Measurements from ENCODE around the gene DDX19B. TPM values are rescaled to one million over a fixed set of nuclear protein-coding genes. Genes with fewer than 3 reads are reported as not detected.
"Not testable (repeated sequence)": the region's sequence is repeated elsewhere in the genome, so short reads cannot be mapped to it uniquely, and the experiment has no call there.

The DDX19B gene
- total RNA-seq, 1 donor from 2014 or later, result 29.4 TPM

- intact Hi-C loops (cut with micrococcal nuclease), result no loop called here
- Mint-ChIP-seq H3K9me3 (no peaks in the 10 kb centered on the region), H3K36me3 (ENCODE audit: low read depth) (peaks cover 6% of the 10 kb centered on the region), H3K27me3 (no peaks in the 10 kb centered on the region), H3K27ac (no peak overlapping the region), H3K4me3 (no peak overlapping the region), H3K4me1 (peaks cover 19% of the 10 kb centered on the region)
- DNase-seq, result no peak
Measured at GRCh38 chr16:70295634-70296033, 3.4 kb upstream of the DDX19B start.

GRCh38 chr16:70301121-70301520, 2.1 kb downstream of the DDX19B start:
- intact Hi-C loops (cut with micrococcal nuclease), result no loop called here
- Mint-ChIP-seq H3K9me3 (no peaks in the 10 kb centered on the region), H3K4me1 (peaks cover 23% of the 10 kb centered on the region), H3K27ac (no peak overlapping the region), H3K36me3 (ENCODE audit: low read depth) (peaks cover 34% of the 10 kb centered on the region), H3K4me3 (peak overlapping the region; percentile 15), H3K27me3 (no peaks in the 10 kb centered on the region)
- DNase-seq, result no peak

DNA sequence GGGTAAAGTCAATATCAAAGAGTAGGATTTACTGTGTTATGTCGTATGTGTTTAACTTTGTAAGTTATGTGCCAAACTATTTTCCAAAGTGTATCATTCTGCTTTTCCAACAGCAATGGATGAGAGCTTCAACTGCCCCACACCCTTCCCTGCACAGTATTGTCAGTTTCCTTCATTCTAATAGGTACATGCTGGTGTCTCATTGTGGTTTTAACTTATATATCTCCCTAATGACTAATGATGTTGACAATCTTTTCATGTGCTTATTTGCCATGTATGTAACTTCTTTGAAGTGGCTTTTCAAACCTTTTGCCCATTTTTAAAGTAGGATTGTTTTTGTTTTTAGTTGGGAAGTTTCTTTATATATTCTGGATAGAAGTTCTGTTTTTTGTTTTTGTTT, 3.8 kb downstream of the DDX19B start:
- H3K9me3 Mint-ChIP-seq, result no peaks in the 10 kb centered on the region
- H3K36me3 Mint-ChIP-seq (ENCODE audit: low read depth), result peaks cover 34% of the 10 kb centered on the region
- peaks cover 25% of the 10 kb centered on the region for H3K4me1 Mint-ChIP-seq
- no peak for DNase-seq
- H3K27ac Mint-ChIP-seq, result no peak overlapping the region
- H3K4me3 Mint-ChIP-seq, result no peak overlapping the region
- intact Hi-C loops (cut with micrococcal nuclease), result no loop called here
- no peaks in the 10 kb centered on the region for H3K27me3 Mint-ChIP-seq

- Mint-ChIP-seq H3K4me1 (peaks cover 12% of the 10 kb centered on the region), H3K36me3 (ENCODE audit: low read depth) (peaks cover 34% of the 10 kb centered on the region), H3K27ac (peak overlapping the region; percentile 5), H3K9me3 (no peaks in the 10 kb centered on the region), H3K27me3 (no peaks in the 10 kb centered on the region), H3K4me3 (no peak overlapping the region)
- no peak for DNase-seq
- intact Hi-C loops (cut with micrococcal nuclease), result no loop called here
Measured at GRCh38 chr16:70304892-70305448, 6.0 kb downstream of the DDX19B start.

- peaks cover 11% of the 10 kb centered on the region for H3K4me1 Mint-ChIP-seq
- intact Hi-C loops (cut with micrococcal nuclease), result no loop called here
- DNase-seq, result no peak
- H3K4me3 Mint-ChIP-seq, result no peak overlapping the region
- H3K27me3 Mint-ChIP-seq, result no peaks in the 10 kb centered on the region
- no peak overlapping the region for H3K27ac Mint-ChIP-seq
- H3K36me3 Mint-ChIP-seq (ENCODE audit: low read depth), result peaks cover 20% of the 10 kb centered on the region
- no peaks in the 10 kb centered on the region for H3K9me3 Mint-ChIP-seq
Measured at GRCh38 chr16:70306880-70307279, 7.9 kb downstream of the DDX19B start.

- H3K27ac Mint-ChIP-seq; intact Hi-C loops (cut with micrococcal nuclease): not testable (repeated sequence)
Measured at GRCh38 chr16:70307726-70308125, 8.7 kb downstream of the DDX19B start.

DNA sequence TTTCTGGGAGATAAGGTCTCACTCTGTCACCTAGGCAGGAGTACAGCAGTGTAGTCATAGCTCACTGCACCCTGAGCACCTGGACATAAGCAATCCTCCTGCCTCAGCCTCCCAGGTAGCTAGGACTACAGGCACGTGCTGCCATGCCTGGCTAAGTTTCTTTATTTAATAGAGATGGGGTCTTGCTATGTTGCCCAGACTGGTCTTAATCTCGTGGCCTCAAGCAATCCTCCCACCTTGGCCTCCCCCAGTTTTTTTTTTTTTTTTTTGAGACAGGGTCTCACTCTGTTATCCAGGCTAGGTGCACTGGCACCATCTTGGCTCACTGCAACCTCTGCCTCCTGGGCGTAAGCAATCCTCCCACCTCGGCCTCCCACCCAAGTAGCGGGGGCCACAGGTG, 21.1 kb downstream of the DDX19B start:
- intact Hi-C loops (cut with micrococcal nuclease), result no loop called here
- peaks cover 21% of the 10 kb centered on the region for H3K36me3 Mint-ChIP-seq (ENCODE audit: low read depth)
- H3K4me3 Mint-ChIP-seq, result no peak overlapping the region
- H3K27ac Mint-ChIP-seq, result no peak overlapping the region
- DNase-seq, result no peak
- H3K4me1 Mint-ChIP-seq, result peaks cover 2% of the 10 kb centered on the region
- H3K27me3 Mint-ChIP-seq, result no peaks in the 10 kb centered on the region
- H3K9me3 Mint-ChIP-seq, result no peaks in the 10 kb centered on the region

More at GRCh38 chr16:70307726-70308125, 8.7 kb downstream of the DDX19B start:
- H3K27me3 Mint-ChIP-seq, H3K9me3 Mint-ChIP-seq, H3K4me1 Mint-ChIP-seq, DNase-seq, H3K4me3 Mint-ChIP-seq: not testable (repeated sequence)
- peaks cover 15% of the 10 kb centered on the region for H3K36me3 Mint-ChIP-seq (ENCODE audit: low read depth)

DNA sequence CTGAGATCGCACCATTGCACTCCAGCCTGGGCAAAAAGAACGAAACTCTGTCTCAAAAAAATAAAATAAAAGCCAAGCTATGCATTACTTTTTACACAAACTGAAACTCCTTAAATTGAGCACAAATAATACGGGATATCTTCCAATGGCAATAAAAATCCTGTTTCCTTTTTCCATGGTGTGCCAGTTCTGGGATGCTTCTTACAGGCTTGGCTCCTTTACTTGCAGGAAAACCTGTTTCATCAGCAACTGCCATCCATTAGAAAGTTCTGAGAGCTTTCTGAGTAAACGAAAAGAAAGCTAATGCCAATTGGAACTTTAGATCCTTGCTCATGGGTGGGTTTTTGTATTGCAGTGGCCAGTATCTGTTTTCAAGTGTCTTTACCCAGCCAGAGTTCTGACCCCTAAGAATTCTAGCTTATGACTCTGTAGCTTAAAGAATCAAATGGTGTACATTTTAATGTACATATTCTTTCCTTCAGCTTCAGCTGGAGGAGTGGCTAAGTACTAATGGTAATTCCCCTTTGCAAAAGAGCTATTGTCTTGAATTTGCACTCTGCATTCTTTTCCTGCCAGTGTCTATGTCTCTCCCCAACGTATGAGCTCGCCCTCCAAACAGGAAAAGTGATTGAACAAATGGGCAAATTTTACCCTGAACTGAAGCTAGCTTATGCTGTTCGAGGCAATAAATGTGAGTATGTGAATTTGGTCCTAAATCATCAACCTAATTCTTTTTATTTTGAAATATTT, 26.2 kb downstream of the DDX19B start:
- no peak for DNase-seq
- peaks cover 29% of the 10 kb centered on the region for H3K36me3 Mint-ChIP-seq (ENCODE audit: low read depth)
- intact Hi-C loops (cut with micrococcal nuclease), result no loop called here

GRCh38 chr16:70331091-70331490, 32.1 kb downstream of the DDX19B start:
- peaks cover 24% of the 10 kb centered on the region for H3K36me3 Mint-ChIP-seq (ENCODE audit: low read depth)
- intact Hi-C loops (cut with micrococcal nuclease), result no loop called here
- H3K27ac Mint-ChIP-seq, result no peak overlapping the region
- no peaks in the 10 kb centered on the region for H3K4me1 Mint-ChIP-seq
- H3K4me3 Mint-ChIP-seq, result no peak overlapping the region
- no peaks in the 10 kb centered on the region for H3K27me3 Mint-ChIP-seq
- DNase-seq, result no peak
- H3K9me3 Mint-ChIP-seq, result no peaks in the 10 kb centered on the region

More for the DNA sequence above, 26.2 kb downstream of the DDX19B start:
- Mint-ChIP-seq H3K4me3 (no peak overlapping the region), H3K4me1 (peaks cover 2% of the 10 kb centered on the region), H3K27me3 (no peaks in the 10 kb centered on the region), H3K9me3 (no peaks in the 10 kb centered on the region), H3K27ac (no peak overlapping the region)

DNA sequence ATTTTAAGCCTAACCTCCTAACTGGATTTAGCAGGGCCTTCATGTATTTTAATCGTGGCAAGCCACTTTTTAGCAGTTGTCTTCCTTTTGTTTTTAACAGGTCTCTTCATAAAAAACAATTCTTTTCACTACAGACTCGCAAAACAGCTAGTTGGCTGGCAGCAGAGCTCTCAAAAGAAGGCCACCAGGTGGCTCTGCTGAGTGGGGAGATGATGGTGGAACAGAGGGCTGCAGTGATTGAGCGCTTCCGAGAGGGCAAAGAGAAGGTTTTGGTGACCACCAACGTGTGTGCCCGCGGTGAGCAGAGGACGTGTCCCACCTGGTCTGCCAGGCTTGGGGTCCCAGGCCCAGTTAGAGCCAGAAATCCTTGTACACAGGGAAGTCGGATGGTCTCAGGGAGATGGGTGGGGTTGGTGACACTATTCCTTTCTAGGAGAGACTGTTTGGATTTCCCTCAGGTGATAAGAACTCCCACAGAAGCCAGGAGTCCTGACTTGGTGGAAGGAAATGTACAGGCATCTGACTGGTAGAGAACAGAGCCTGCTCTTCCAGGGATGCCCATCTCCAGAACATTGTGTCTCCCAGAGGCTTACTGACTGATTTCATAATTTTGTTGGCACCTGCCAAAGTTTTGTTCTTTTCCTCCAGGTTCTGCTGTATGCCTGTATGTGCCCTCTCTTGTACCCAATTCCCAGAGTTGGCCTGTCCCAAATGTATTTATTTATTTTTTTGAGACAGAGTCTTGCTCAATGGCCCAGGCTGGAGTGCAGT, 32.8 kb downstream of the DDX19B start:
- no peaks in the 10 kb centered on the region for H3K9me3 Mint-ChIP-seq
- no peak overlapping the region for H3K27ac Mint-ChIP-seq
- DNase-seq, result peak; percentile 65
- no peaks in the 10 kb centered on the region for H3K27me3 Mint-ChIP-seq
- H3K4me3 Mint-ChIP-seq, result no peak overlapping the region
- H3K4me1 Mint-ChIP-seq, result no peaks in the 10 kb centered on the region
- peaks cover 26% of the 10 kb centered on the region for H3K36me3 Mint-ChIP-seq (ENCODE audit: low read depth)
- intact Hi-C loops (cut with micrococcal nuclease), result no loop called here

DNA sequence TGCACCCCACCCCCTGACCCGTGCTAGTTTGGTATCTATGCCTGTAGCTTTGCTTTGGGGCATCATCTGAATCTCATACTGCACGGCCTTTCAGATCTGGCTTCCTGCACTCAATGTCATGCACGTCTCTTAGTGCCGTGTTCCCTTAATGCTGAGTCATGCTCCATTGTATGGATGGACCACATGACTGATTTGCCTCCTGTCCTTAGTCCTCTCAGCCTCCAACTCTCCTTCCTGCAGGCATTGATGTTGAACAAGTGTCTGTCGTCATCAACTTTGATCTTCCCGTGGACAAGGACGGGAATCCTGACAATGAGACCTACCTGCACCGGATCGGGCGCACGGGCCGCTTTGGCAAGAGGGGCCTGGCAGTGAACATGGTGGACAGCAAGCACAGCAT, 33.7 kb downstream of the DDX19B start:
- H3K27me3 Mint-ChIP-seq; intact Hi-C loops (cut with micrococcal nuclease); H3K4me3 Mint-ChIP-seq; H3K9me3 Mint-ChIP-seq; H3K4me1 Mint-ChIP-seq; DNase-seq: not testable (repeated sequence)
- Mint-ChIP-seq H3K36me3 (ENCODE audit: low read depth) (peaks cover 26% of the 10 kb centered on the region), H3K27ac (peak overlapping the region; percentile 8)

- no peaks in the 10 kb centered on the region for H3K27me3 Mint-ChIP-seq
- H3K9me3 Mint-ChIP-seq, result no peaks in the 10 kb centered on the region
- no peak overlapping the region for H3K4me3 Mint-ChIP-seq
- intact Hi-C loops (cut with micrococcal nuclease), result no loop called here
- H3K4me1 Mint-ChIP-seq, result no peaks in the 10 kb centered on the region
- H3K36me3 Mint-ChIP-seq (ENCODE audit: low read depth), result peaks cover 16% of the 10 kb centered on the region
- DNase-seq, result no peak
- H3K27ac Mint-ChIP-seq, result no peak overlapping the region
Measured at GRCh38 chr16:70337814-70338213, 38.8 kb downstream of the DDX19B start.

DNA sequence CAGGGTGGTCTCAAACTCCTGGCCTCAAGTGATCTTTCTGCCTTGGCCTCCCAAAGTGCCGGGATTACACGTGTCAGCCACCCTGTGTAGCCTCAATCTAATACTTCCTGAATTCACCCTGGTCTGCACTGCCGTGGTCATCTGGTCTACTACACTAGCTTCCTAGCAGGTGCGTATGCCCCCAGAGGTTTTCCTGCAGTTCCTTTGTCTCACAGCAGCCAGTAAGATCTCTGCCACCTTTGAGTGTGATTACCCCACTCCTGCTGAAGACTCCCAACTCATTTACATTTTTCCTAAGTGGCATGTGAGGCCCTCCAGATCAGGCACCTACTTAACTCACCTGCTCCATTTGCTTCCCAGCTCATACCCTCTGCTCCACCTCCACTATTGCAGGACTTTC, 42.6 kb downstream of the DDX19B start:
- H3K27me3 Mint-ChIP-seq, result no peaks in the 10 kb centered on the region
- intact Hi-C loops (cut with micrococcal nuclease), result loop anchor here (10.0 kb wide), 1 partner anchor 957 kb away; the partner anchor contains the start of gene TERF2
- no peaks in the 10 kb centered on the region for H3K9me3 Mint-ChIP-seq
- H3K27ac Mint-ChIP-seq, result peak overlapping the region; percentile 53
- H3K36me3 Mint-ChIP-seq (ENCODE audit: low read depth), result peaks cover 10% of the 10 kb centered on the region
- peaks cover 6% of the 10 kb centered on the region for H3K4me1 Mint-ChIP-seq
- no peak for DNase-seq
- no peak overlapping the region for H3K4me3 Mint-ChIP-seq

DNA sequence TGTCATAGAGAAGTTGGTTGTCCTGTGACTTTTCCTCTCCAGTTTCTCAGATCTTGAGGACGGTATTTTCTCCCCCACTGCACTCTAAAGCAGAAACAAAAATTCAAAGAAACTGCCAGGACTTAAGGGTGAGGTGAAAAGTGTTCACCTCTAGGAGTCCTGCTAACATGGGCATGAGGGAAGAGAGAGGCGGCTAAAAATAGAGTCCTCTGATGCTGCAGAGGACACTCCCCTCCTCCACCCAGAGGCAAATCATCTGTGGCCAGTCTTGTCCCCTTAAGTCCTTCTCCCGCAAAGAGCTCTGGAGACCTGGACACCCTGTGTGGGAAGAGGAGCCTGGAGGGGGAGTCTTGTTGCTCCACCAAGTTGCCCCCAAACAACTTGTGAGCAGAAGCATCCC, 43.0 kb downstream of the DDX19B start:
- no peak for DNase-seq
- no peaks in the 10 kb centered on the region for H3K9me3 Mint-ChIP-seq
- peaks cover 7% of the 10 kb centered on the region for H3K4me1 Mint-ChIP-seq
- no peaks in the 10 kb centered on the region for H3K27me3 Mint-ChIP-seq
- H3K27ac Mint-ChIP-seq, result peak overlapping the region; percentile 53
- intact Hi-C loops (cut with micrococcal nuclease), result loop anchor here (10.0 kb wide), 1 partner anchor 957 kb away; the partner anchor contains the start of gene TERF2
- H3K4me3 Mint-ChIP-seq, result no peak overlapping the region
- peaks cover 13% of the 10 kb centered on the region for H3K36me3 Mint-ChIP-seq (ENCODE audit: low read depth)
